Measurements from ENCODE around the gene SNX24. TPM values are rescaled to one million over a fixed set of nuclear protein-coding genes. Genes with fewer than 3 reads are reported as not detected.
"Not testable (repeated sequence)": the region's sequence is repeated elsewhere in the genome, so short reads cannot be mapped to it uniquely, and the experiment has no call there.

The SNX24 gene
- total RNA-seq, 2 experiments from 2014 or later = 2.2 to 6.4 TPM

DNA sequence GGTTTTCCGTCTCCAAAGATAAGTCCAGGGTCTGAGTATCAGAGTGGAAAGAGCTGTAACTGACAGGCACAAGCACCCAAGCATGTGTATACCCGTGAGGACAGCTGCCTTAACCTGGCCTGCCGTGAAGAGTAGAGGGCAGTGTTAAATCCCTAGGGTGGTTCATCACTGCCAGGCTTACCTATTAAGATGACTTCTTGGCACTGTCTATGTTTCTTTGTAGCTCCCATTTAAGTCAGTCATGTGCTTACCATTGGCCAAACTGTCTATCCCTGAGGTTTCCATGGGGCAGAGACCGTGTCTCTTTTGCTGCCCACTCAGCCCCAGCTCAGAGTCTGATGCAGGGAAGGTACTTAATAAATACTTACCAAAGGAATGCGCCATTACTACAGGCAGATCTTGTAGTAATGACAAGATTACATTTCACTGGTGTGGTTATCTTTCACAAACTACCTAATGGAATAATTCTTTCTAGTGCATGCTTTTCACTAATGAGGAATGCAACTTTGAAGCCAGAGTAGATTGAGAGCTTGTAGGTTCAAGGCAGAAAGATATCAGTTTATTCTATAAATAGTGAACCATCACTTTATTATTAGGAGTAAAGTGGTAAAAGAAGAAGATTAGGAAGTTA, 64.2 kb downstream of the SNX24 start:
- no peak overlapping the region for H3K4me3 Mint-ChIP-seq
- H3K4me1 Mint-ChIP-seq = no peaks in the 10 kb centered on the region
- H3K27ac Mint-ChIP-seq = no peak overlapping the region
- H3K36me3 Mint-ChIP-seq (ENCODE audit: low read depth) = no peaks in the 10 kb centered on the region
- no peaks in the 10 kb centered on the region for H3K9me3 Mint-ChIP-seq
- CTCF ChIA-PET = no interaction called here
- no peaks in the 10 kb centered on the region for H3K27me3 Mint-ChIP-seq
- POLR2A ChIA-PET = no interaction called here
- no peak for DNase-seq

DNA sequence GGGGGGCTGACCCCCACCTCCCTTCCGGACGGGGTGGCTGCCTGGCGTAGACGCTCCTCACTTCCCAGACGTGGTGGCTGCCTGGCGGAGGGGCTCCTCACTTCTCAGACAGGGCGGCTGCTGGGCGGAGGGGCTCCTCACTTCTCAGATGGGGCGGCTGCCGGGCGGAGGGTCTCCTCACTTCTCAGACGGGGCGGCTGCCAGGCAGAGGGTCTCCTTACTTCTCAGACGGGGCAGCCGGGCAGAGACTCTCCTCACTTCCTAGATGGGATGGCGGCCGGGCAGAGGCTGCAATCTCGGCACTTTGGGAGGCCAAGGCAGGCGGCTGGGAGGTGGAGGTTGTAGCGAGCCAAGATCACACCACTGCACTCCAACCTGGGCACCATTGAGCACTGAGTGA, 68.0 kb downstream of the SNX24 start:
- H3K27ac Mint-ChIP-seq; H3K36me3 Mint-ChIP-seq (ENCODE audit: low read depth); H3K9me3 Mint-ChIP-seq; DNase-seq; POLR2A ChIA-PET; CTCF ChIA-PET; H3K27me3 Mint-ChIP-seq; H3K4me1 Mint-ChIP-seq; H3K4me3 Mint-ChIP-seq: not testable (repeated sequence)

DNA sequence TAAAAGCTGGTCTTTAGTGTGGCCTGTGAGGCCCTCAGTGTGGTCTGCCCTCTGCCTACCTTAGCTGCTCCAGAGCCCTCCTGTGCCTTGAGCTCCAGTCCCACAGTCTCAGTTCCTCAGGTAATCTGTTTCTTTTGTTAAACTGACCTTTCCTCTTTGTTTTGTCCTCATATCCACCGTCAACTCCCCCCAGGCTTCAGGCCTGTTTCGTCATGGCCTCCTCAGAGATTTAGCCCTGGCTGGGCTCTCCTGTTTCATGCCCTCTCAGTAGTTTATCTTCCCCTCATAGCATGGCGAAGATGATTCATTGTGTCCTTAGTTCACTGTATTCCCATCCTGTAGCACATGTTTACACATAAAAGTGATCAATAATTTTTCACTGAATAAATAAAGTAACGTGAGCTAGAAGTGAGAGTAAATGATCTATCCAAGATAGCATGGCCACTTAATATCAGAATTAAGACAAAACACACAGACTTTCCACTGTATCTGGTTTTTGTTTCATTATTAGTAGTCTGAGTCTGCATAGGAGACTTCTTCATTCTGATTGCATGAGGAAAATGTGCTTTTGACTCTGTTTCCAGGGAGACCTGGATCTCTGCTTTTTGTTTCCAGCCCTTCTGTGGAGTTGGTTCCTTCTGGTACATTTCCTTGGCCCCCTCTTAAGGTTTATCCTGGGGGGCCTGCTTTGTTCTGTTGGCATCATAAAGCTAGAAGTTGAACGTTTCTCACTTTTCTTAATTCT, 70.5 kb downstream of the SNX24 start:
- Mint-ChIP-seq H3K27me3 (no peaks in the 10 kb centered on the region), H3K27ac (no peak overlapping the region), H3K4me3 (no peak overlapping the region), H3K9me3 (peaks cover 2% of the 10 kb centered on the region), H3K36me3 (ENCODE audit: low read depth) (no peaks in the 10 kb centered on the region), H3K4me1 (peaks cover 3% of the 10 kb centered on the region)
- no peak for DNase-seq
- CTCF ChIA-PET = no interaction called here
- POLR2A ChIA-PET = no interaction called here

DNA sequence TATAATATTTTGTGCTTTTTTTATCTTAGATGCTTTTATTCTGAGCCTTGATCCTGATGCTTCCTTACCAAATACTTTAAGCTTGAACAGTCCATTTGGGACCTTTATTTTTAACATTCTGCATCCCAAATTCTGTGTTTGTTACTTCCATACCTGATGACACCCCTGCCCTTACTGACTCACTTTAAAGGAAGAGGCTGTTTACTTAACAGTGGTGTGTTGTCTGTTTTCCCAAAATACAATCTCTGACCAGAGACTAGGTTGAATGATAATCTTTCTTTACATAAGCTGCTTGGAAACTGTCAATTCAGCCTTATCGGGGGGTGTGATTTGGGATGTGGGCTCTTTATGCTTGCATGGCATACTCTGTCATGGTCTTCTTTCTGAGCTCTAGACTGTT, 71.1 kb downstream of the SNX24 start:
- DNase-seq = no peak
- H3K27ac Mint-ChIP-seq = no peak overlapping the region
- H3K36me3 Mint-ChIP-seq (ENCODE audit: low read depth) = no peaks in the 10 kb centered on the region
- POLR2A ChIA-PET = no interaction called here
- no peak overlapping the region for H3K4me3 Mint-ChIP-seq
- peaks cover 3% of the 10 kb centered on the region for H3K4me1 Mint-ChIP-seq
- H3K9me3 Mint-ChIP-seq = peaks cover 2% of the 10 kb centered on the region
- no peaks in the 10 kb centered on the region for H3K27me3 Mint-ChIP-seq
- CTCF ChIA-PET = no interaction called here

DNA sequence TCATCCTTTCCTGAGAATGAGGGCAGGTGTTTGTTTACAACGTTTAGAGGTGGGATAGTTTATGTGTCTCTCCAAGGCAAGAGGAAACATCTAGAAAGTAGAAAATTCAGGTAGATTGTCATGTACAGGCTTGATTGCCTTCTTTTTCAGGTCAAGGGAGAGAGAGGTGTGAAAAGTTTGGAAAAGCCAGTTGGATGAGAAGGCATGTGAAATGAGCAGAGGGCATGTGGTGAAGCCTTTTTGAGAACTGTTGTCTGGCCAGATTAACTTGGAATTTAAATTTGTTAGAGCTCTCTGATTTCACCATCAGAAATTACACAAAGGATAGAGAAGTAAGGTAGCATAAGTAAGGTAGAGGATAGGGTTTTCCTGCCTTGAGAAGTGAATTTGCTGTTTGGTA, 74.6 kb downstream of the SNX24 start:
- H3K4me3 Mint-ChIP-seq = no peak overlapping the region
- ChIA-PET POLR2A (no interaction called here), CTCF (no interaction called here)
- no peak for DNase-seq
- H3K36me3 Mint-ChIP-seq (ENCODE audit: low read depth) = no peaks in the 10 kb centered on the region
- H3K9me3 Mint-ChIP-seq = peaks cover 2% of the 10 kb centered on the region
- peaks cover 3% of the 10 kb centered on the region for H3K4me1 Mint-ChIP-seq
- H3K27ac Mint-ChIP-seq = no peak overlapping the region
- H3K27me3 Mint-ChIP-seq = no peaks in the 10 kb centered on the region

DNA sequence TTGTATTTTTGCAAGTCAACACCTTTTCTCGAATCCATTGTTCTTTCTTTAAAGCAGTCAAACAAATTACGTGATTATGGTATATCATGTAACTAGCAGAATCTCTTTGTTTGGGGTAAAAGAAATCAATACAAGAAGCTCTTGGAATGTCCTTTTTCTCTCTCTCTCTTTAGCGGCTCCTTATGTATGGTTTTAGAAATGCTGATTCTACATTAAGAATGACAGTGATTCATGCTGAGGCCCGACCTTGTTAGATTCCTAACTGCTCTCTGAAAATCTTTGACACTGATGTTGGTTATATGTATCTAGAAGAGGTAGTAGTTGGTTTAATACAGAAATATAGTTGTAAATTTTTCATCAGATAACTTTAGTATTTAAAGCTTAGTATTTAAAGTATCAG, 76.4 kb downstream of the SNX24 start:
- no peak for DNase-seq
- Mint-ChIP-seq H3K4me3 (no peak overlapping the region), H3K9me3 (no peaks in the 10 kb centered on the region), H3K4me1 (no peaks in the 10 kb centered on the region), H3K36me3 (ENCODE audit: low read depth) (no peaks in the 10 kb centered on the region), H3K27ac (no peak overlapping the region), H3K27me3 (no peaks in the 10 kb centered on the region)
- ChIA-PET POLR2A (interaction anchor here (0.6 kb wide), 1 partner anchor 132 kb away, joined by 3 read pairs; no protein-coding TSS in a partner anchor), CTCF (interaction anchor here (0.9 kb wide), 1 partner anchor 22 kb away, joined by 3 read pairs; no protein-coding TSS in a partner anchor)

DNA sequence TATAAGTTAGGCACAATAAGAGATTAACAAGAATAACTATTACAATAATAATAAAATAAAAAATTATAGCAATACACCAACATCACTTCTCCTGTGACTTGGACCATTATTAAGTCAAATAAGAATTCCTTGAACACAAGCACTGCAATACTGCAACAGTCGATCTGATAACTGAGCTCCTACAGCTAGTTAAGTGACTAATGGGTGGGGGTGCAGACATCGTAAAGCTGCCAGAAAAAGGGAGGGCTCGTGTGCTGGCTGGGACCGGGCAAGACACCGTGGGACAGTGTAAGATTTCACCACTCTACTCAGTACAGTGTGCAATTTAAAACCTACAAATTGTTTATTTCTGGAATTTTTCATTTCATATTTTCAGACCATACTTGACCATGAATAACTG, 78.8 kb downstream of the SNX24 start:
- POLR2A ChIA-PET = no interaction called here
- H3K27me3 Mint-ChIP-seq = no peaks in the 10 kb centered on the region
- no peaks in the 10 kb centered on the region for H3K9me3 Mint-ChIP-seq
- H3K4me1 Mint-ChIP-seq = no peaks in the 10 kb centered on the region
- H3K4me3 Mint-ChIP-seq = no peak overlapping the region
- CTCF ChIA-PET = no interaction called here
- DNase-seq = no peak
- H3K36me3 Mint-ChIP-seq (ENCODE audit: low read depth) = no peaks in the 10 kb centered on the region
- H3K27ac Mint-ChIP-seq = no peak overlapping the region

DNA sequence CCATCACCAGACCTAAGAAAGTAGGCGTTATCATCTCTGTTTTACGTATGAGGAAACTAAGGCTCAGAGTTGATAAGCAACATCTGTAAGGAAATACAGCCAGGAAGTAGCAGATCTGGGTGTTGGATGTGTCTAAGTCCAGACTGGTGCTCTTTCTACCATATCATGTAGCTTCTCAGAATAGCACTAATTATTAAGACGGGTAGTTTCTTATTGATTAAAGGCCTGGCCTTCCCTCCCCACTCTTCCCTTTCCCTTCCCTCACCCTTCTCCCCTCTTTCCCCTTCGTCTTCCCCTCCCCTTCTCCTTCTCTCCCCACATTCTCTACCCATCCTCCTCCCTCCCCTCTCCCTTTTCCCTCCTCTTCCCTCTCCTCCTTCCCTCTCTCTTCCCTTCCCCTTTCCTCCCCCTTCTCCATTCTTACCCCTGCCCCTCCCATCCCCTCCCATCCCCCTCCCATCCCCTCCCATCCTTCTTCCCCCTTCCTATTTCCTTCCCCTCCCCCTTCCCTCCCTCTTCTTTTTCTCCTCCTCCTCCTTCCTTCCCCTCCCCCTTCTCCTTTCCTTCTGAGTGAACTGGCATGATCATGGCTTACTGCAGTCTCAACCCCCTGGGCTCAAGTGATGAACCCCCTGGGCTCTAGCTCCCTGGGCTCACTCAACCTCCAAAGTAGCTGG, 79.4 kb downstream of the SNX24 start:
- no peak for DNase-seq
- H3K9me3 Mint-ChIP-seq = no peaks in the 10 kb centered on the region
- CTCF ChIA-PET = no interaction called here

DNA sequence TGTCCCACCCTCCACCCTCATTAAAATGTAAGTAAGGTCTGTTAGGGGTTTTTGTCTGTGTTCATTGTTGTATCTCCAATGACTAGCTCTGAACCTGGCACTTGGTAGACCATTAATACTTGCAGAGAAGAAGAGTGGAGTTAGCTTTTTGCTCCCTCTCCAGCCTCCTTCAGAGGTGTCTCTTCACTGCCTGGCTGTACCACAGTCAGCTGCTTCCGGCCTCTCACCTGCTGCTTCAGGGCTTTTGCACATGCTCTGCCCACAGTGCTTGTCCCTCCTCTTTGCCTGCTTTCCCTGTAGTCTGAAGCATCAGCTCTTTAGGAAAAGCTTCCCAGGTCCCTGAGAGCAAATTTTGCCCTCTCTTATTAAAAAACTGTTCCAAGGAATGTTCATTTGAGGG, 83.6 kb downstream of the SNX24 start:
- Mint-ChIP-seq H3K9me3 (no peaks in the 10 kb centered on the region), H3K4me1 (no peaks in the 10 kb centered on the region), H3K36me3 (ENCODE audit: low read depth) (no peaks in the 10 kb centered on the region), H3K27me3 (no peaks in the 10 kb centered on the region), H3K27ac (no peak overlapping the region), H3K4me3 (no peak overlapping the region)
- no peak for DNase-seq
- POLR2A ChIA-PET = no interaction called here
- CTCF ChIA-PET = no interaction called here

More for the DNA sequence above, 79.4 kb downstream of the SNX24 start:
- Mint-ChIP-seq H3K27me3 (no peaks in the 10 kb centered on the region), H3K36me3 (ENCODE audit: low read depth) (no peaks in the 10 kb centered on the region), H3K4me1 (no peaks in the 10 kb centered on the region), H3K4me3 (no peak overlapping the region), H3K27ac (no peak overlapping the region)
- POLR2A ChIA-PET = no interaction called here

DNA sequence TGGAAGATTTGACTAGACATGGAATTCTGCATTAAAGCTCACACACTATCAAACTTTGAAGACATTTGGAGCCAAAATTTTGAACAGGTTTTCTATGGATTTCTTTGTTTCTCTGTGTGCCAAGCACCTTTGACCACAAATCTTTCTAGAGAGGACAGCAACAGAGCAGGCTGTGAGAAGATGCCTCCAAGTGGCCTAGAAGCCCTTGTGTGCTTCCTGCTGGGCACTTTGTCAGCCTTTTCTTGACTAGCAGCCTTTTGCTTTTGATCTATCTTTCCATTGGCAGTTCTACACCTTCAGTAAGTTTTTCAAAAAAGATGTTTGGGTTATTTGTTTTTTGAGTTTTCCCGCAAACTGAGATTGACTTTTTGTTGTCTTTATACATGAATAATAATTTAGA, 84.6 kb downstream of the SNX24 start:
- H3K4me1 Mint-ChIP-seq = no peaks in the 10 kb centered on the region
- no peak overlapping the region for H3K27ac Mint-ChIP-seq
- POLR2A ChIA-PET = no interaction called here
- H3K27me3 Mint-ChIP-seq = no peaks in the 10 kb centered on the region
- CTCF ChIA-PET = interaction anchor here (0.7 kb wide), 1 partner anchor 49 kb away, joined by 3 read pairs; no protein-coding TSS in a partner anchor
- no peaks in the 10 kb centered on the region for H3K9me3 Mint-ChIP-seq
- no peak overlapping the region for H3K4me3 Mint-ChIP-seq
- no peaks in the 10 kb centered on the region for H3K36me3 Mint-ChIP-seq (ENCODE audit: low read depth)
- no peak for DNase-seq

DNA sequence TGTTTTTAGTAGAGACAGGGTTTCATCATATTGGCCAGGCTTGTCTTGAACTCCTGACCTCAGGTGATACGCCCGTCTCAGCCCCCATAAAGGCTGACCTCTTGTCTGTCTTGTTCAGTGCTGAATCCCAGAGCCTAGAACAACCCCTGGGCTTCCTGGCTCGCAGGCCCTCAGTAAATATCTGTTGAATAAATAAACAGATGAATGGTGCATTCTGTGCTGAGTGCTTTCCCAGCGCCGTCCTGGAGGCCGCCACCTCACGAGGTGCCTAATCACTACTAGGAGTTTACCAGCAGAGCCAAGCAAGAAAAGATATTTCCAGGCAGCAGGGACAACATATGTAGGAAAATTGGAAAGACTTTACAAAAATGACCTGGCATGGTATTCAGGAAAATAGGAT, 88.5 kb downstream of the SNX24 start:
- no peaks in the 10 kb centered on the region for H3K27me3 Mint-ChIP-seq
- no peak overlapping the region for H3K27ac Mint-ChIP-seq
- no peaks in the 10 kb centered on the region for H3K4me1 Mint-ChIP-seq
- CTCF ChIA-PET = interaction anchor here (0.6 kb wide), 1 partner anchor 130 kb away, joined by 3 read pairs; no protein-coding TSS in a partner anchor
- POLR2A ChIA-PET = no interaction called here
- H3K36me3 Mint-ChIP-seq (ENCODE audit: low read depth) = no peaks in the 10 kb centered on the region
- H3K4me3 Mint-ChIP-seq = no peak overlapping the region
- no peak for DNase-seq
- H3K9me3 Mint-ChIP-seq = no peaks in the 10 kb centered on the region

DNA sequence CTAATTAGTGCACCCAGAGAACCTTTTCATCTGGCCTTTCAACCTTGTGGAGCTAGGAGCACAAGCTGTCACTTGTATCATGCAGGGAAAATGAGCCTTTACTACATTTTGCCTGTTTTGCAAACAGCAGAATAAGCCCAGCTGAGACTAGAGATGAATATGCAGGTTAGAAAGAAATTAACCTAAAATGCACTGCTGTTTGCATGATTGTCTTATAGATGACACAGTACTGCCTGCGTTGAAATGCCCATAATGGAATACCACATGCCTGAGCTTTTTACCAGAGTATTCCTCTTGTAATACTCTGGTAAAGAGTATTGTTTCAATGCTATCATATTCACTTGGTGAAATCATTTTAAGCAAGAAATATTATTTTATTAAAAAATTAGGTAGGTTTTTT, 90.7 kb downstream of the SNX24 start:
- no peak overlapping the region for H3K27ac Mint-ChIP-seq
- H3K9me3 Mint-ChIP-seq = no peaks in the 10 kb centered on the region
- H3K27me3 Mint-ChIP-seq = no peaks in the 10 kb centered on the region
- no peak for DNase-seq
- H3K4me1 Mint-ChIP-seq = no peaks in the 10 kb centered on the region
- H3K36me3 Mint-ChIP-seq (ENCODE audit: low read depth) = no peaks in the 10 kb centered on the region
- POLR2A ChIA-PET = no interaction called here
- CTCF ChIA-PET = no interaction called here
- no peak overlapping the region for H3K4me3 Mint-ChIP-seq

DNA sequence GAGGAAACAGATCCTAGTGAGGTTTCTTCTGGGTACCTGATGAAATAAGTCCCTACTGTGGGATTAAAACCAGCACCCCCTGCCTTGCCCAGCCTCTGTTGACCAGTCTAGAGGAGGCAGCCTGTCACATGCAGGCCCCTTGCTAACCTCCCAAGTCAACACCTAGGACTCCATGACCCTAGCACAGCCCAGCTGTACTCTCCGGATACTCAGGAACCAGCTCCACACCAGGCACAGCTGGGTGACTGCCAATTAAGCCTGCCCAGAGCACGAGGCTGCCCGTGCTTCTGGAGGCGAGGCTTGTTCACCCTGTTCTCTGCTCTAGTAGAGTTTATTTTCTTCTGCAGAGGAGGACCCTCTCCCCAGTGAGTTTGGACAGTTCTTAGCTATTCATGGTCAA, 92.5 kb downstream of the SNX24 start:
- POLR2A ChIA-PET = no interaction called here
- Mint-ChIP-seq H3K36me3 (ENCODE audit: low read depth) (no peaks in the 10 kb centered on the region), H3K27ac (no peak overlapping the region), H3K4me3 (no peak overlapping the region), H3K27me3 (no peaks in the 10 kb centered on the region), H3K9me3 (no peaks in the 10 kb centered on the region), H3K4me1 (no peaks in the 10 kb centered on the region)
- no peak for DNase-seq
- CTCF ChIA-PET = no interaction called here
